Measurements from ENCODE around the gene RNF19B. TPM values are rescaled to one million over a fixed set of nuclear protein-coding genes. Genes with fewer than 3 reads are reported as not detected.
A peak's percentile ranks its signal among the peaks of the same experiment; 100 is the strongest.
"Not testable (repeated sequence)": the region's sequence is repeated elsewhere in the genome, so short reads cannot be mapped to it uniquely, and the experiment has no call there.

Gene RNF19B
- total RNA-seq, 8 experiments from 2014 or later: 6.4 to 26.1 (median 22.3) TPM

DNA sequence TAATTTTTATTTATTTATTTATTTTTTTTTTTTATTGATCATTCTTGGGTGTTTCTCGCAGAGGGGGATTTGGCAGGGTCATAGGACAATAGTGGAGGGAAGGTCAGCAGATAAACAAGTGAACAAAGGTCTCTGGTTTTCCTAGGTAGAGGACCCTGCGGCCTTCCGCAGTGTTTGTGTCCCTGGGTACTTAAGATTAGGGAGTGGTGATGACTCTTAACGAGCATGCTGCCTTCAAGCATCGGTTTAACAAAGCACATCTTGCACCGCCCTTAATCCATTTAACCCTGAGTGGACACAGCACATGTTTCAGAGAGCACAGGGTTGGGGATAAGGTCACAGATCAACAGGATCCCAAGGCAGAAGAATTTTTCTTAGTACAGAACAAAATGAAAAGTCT lies 8.8 kb upstream of the RNF19B start:
- H3K27ac ChIP-seq: peak overlapping the region; percentile 51 to 77

DNA sequence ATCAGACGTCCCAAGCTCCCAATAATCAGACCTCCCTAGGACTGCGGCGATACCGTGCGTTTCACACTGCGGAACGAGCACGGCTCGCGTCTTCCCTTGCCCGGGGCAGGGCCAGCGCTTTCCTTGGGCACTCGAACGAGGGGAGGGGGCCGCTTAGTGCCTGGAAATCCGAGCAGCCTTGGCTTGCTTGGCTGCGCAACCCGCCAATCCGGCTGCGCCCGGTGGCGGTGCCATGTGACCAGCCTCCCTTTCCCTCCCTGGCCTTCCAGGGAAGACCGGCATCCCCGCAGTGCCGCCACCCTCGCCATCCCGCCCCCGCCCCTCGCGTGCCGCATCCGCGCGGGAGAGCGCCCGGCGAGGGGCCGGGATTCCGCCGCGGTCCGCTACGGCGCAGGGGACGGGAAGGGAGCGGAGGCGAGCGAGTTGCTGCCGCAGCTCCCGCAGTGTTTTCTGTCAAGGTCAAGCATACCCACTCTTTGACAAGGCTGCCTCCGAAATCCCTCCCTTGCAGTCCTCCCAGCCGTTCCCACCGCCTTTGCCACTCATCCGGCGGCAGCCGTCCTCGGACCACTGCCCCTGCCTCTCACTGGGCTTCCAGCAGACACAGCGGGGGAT lies 8.3 kb upstream of the RNF19B start:
- in situ Hi-C loops (cut with MboI; ENCODE audit: low pct_unique_long_range_greater_than_20kb in 2 of 9, low sequenced_read_pairs in 9 of 9, unreplicated experiment in 9 of 9): no loop called here
- H3K27ac ChIP-seq: peak overlapping the region; percentile 51 to 77
- H3K4me1 ChIP-seq (replicated peaks in 1 of 2): peaks cover 0 to 4% of the 10 kb centered on the region in 2 donors
- peak; percentile 89 to 98 (median 97) for ATAC-seq (replicated peaks in 6 of 8)
- H3K4me3 ChIP-seq: peak overlapping the region; percentile 29 to 50 (median 33)
- WGBS, 10 experiments: 0 to 24% (median 2%) methylated on average over 2 to 48 of the region's 58 CpGs; no CpG with 5 or more reads in 2 of the 10 experiments

More for the DNA sequence above, 8.8 kb upstream of the RNF19B start:
- WGBS, 10 experiments: 20% methylated on average over 1 of the region's 6 CpGs; no CpG with 5 or more reads in 9 of the 10 experiments
- in situ Hi-C loops (cut with MboI; ENCODE audit: low pct_unique_long_range_greater_than_20kb in 2 of 9, low sequenced_read_pairs in 9 of 9, unreplicated experiment in 9 of 9); H3K4me1 ChIP-seq (replicated peaks in 1 of 2); ATAC-seq (replicated peaks in 6 of 8): not testable (repeated sequence)
- H3K4me3 ChIP-seq: peak overlapping the region; percentile 29 to 50 (median 33)

- 80 to 100% (median 86%) methylated on average over 1 to 3 of the region's 3 CpGs; no CpG with 5 or more reads in 2 of the 10 experiments for WGBS, 10 experiments
- in situ Hi-C loops (cut with MboI; ENCODE audit: low pct_unique_long_range_greater_than_20kb in 2 of 9, low sequenced_read_pairs in 9 of 9, unreplicated experiment in 9 of 9): no loop called here
- Histone ChIP-seq H3K27ac (no peak overlapping the region), H3K4me3 (no peak overlapping the region), H3K4me1 (replicated peaks in 1 of 2) (peaks cover 0 to 4% of the 10 kb centered on the region in 2 donors)
- no peak for ATAC-seq (replicated peaks in 6 of 8)
Measured at GRCh38 chr1:32971576-32971975, 7.0 kb upstream of the RNF19B start.

DNA sequence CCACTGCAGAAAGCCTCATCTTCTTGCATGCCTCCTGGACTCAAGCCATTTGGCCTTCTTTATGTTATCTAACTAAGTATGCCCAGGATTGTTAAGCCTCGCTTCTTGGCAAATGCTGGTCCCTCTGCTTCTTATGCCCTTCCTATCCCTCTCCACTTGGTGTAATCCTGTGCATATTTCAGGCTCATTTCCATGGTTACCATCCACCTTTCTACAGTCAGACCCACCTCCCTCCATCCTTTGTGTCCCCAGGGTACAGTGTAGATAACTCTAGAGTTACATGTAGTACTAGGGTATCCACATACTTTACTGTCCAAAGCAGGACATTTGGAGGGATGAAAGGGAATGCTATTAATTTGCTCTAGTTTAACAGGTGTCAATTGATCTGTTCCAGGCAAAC lies 6.5 kb upstream of the RNF19B start:
- peaks cover 0 to 4% of the 10 kb centered on the region in 2 donors for H3K4me1 ChIP-seq (replicated peaks in 1 of 2)
- in situ Hi-C loops (cut with MboI; ENCODE audit: low pct_unique_long_range_greater_than_20kb in 2 of 9, low sequenced_read_pairs in 9 of 9, unreplicated experiment in 9 of 9): no loop called here
- H3K4me3 ChIP-seq: no peak overlapping the region
- H3K27ac ChIP-seq: no peak overlapping the region
- no peak for ATAC-seq (replicated peaks in 6 of 8)
- 83 to 100% (median 100%) methylated on average over 1 of the region's 1 CpG; no CpG with 5 or more reads in 3 of the 10 experiments for WGBS, 10 experiments

GRCh38 chr1:32969566-32969965 lies 5.0 kb upstream of the RNF19B start:
- no peak overlapping the region for H3K27ac ChIP-seq
- in situ Hi-C loops (cut with MboI; ENCODE audit: low pct_unique_long_range_greater_than_20kb in 2 of 9, low sequenced_read_pairs in 9 of 9, unreplicated experiment in 9 of 9): no loop called here
- peaks cover 2 to 8% of the 10 kb centered on the region in 2 donors for H3K4me1 ChIP-seq (replicated peaks in 1 of 2)
- no peak for ATAC-seq (replicated peaks in 6 of 8)
- H3K4me3 ChIP-seq: no peak overlapping the region

DNA sequence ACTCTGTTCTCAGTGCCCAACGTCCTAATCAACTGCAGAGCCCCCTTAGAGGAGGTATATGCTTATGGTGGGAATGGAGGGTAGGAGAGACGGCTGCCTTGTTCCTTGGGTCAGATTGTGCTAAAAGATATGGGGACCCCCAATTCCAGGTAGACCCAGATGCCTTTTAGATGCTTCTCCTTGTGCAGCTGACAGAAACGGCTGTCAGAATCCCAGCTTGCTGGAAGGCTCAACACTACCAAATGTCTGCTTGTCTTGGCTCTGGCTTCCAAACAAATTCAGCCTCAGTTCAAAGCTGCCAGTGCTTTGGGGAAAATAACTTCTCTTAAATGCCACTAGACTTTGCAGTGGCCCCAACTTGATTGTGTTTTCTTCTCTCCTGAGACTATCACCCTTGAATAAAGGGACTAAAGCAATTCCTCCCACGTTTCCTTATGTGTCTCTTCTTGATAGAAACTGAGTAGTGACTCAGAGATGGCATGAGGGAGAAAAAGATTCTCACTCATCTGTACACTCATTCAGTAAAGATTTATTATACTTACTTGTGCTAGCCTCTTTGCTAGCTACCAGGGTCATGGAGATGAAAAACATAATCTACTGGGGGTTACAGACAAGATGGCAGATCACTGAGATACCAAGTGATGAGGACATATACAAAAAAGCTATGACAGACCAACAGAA lies 3.4 kb upstream of the RNF19B start:
- no peak for ATAC-seq (replicated peaks in 6 of 8)

DNA sequence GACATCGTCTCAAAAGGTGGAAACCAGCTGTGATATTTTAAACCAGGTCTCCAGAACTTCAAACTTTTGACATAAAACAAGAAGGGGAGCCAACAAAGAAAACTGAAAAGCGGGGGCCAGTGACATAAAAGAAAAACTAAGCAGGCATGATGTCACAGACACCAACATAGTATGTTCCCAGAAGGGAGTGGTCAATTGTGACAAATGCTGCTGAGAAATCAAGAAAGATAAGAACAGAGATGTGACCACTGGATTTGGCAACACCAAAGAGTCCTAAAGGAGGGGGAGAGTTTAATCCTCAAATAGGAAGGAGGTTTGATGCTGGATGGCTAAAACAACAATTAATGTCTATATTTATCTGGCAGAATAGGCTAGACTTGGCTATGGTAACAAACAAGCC lies 2.3 kb upstream of the RNF19B start:
- no peak for ATAC-seq (replicated peaks in 6 of 8)
- in situ Hi-C loops (cut with MboI; ENCODE audit: low pct_unique_long_range_greater_than_20kb in 2 of 9, low sequenced_read_pairs in 9 of 9, unreplicated experiment in 9 of 9): no loop called here

More for the DNA sequence above, 3.4 kb upstream of the RNF19B start:
- Histone ChIP-seq H3K4me3 (no peak overlapping the region), H3K4me1 (replicated peaks in 1 of 2) (peaks cover 6 to 9% of the 10 kb centered on the region in 2 donors), H3K27ac (no peak overlapping the region)
- 10 to 80% (median 67%) methylated on average over 1 to 4 of the region's 4 CpGs; no CpG with 5 or more reads in 3 of the 10 experiments for WGBS, 10 experiments
- in situ Hi-C loops (cut with MboI; ENCODE audit: low pct_unique_long_range_greater_than_20kb in 2 of 9, low sequenced_read_pairs in 9 of 9, unreplicated experiment in 9 of 9): no loop called here

GRCh38 chr1:32965251-32965747 lies 690 bp upstream of the RNF19B start:
- H3K27ac ChIP-seq: peak overlapping the region; percentile 22 to 45

More for the DNA sequence above, 2.3 kb upstream of the RNF19B start:
- WGBS, 10 experiments: 57 to 100% (median 86%) methylated on average over 1 to 2 of the region's 2 CpGs; no CpG with 5 or more reads in 1 of the 10 experiments
- no peak overlapping the region for H3K27ac ChIP-seq
- H3K4me1 ChIP-seq (replicated peaks in 1 of 2): peaks cover 14 to 16% of the 10 kb centered on the region in 2 donors
- H3K4me3 ChIP-seq: no peak overlapping the region

GRCh38 chr1:32963746-32964460 lies 706 bp downstream of the RNF19B start:
- H3K4me1 ChIP-seq (replicated peaks in 1 of 2): peaks cover 14 to 18% of the 10 kb centered on the region in 2 donors
- in situ Hi-C loops (cut with MboI; ENCODE audit: low pct_unique_long_range_greater_than_20kb in 2 of 9, low sequenced_read_pairs in 9 of 9, unreplicated experiment in 9 of 9): no loop called here
- 0 to 4% (median 0%) methylated on average over 3 to 11 of the region's 78 CpGs; no CpG with 5 or more reads in 6 of the 10 experiments for WGBS, 10 experiments
- H3K4me3 ChIP-seq: peak overlapping the region; percentile 48 to 81 (median 69)
- ATAC-seq (replicated peaks in 6 of 8): peak; percentile 34 to 65 (median 44)
- peak overlapping the region; percentile 63 to 69 for H3K27ac ChIP-seq

More at GRCh38 chr1:32965251-32965747, 690 bp upstream of the RNF19B start:
- Histone ChIP-seq H3K4me3 (peak overlapping the region; percentile 48 to 81 (median 69)), H3K4me1 (replicated peaks in 1 of 2) (peaks cover 14 to 18% of the 10 kb centered on the region in 2 donors)
- in situ Hi-C loops (cut with MboI; ENCODE audit: low pct_unique_long_range_greater_than_20kb in 2 of 9, low sequenced_read_pairs in 9 of 9, unreplicated experiment in 9 of 9): no loop called here
- no peak for ATAC-seq (replicated peaks in 6 of 8)
- 20 to 82% (median 65%) methylated on average over 1 to 5 of the region's 5 CpGs; no CpG with 5 or more reads in 1 of the 10 experiments for WGBS, 10 experiments

DNA sequence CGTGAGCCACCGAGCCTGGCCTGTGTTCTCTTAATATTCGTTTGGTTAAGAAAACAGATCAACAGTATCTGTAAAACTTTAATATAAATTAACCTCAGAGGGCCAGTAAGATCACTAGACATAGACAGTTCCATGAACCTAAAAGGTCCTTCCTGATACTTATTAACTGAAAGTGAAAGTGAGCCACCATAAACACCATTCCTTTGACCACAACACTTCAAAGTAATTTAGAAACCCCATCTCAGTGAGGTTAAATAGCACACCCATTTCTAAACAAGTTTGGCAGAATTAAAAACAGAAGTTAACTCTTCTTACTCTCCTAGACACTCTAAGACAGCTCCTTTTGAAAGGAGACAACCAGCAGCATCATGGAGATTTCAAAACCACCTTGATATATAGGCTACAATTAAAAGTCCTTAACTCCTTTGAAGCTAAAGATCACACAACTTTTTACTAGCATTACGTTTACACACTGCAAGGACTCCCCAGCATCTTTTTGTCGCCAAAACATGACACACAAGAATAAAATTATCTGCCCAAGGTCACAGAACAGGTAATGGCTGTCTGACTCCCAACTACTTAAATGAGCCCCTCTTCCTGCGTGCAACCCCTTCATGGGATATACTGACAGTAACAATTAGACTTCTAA lies 2.2 kb downstream of the RNF19B start:
- H3K27ac ChIP-seq: no peak overlapping the region

GRCh38 chr1:32960819-32961355 lies 3.7 kb downstream of the RNF19B start:
- H3K4me3 ChIP-seq: no peak overlapping the region
- no peak for ATAC-seq (replicated peaks in 6 of 8)
- in situ Hi-C loops (cut with MboI; ENCODE audit: low pct_unique_long_range_greater_than_20kb in 2 of 9, low sequenced_read_pairs in 9 of 9, unreplicated experiment in 9 of 9): no loop called here
- no peak overlapping the region for H3K27ac ChIP-seq
- peaks cover 14 to 18% of the 10 kb centered on the region in 2 donors for H3K4me1 ChIP-seq (replicated peaks in 1 of 2)
- WGBS, 10 experiments: 20 to 100% (median 75%) methylated on average over 1 to 8 of the region's 8 CpGs; no CpG with 5 or more reads in 1 of the 10 experiments

More for the DNA sequence above, 2.2 kb downstream of the RNF19B start:
- ATAC-seq (replicated peaks in 6 of 8): no peak
- in situ Hi-C loops (cut with MboI; ENCODE audit: low pct_unique_long_range_greater_than_20kb in 2 of 9, low sequenced_read_pairs in 9 of 9, unreplicated experiment in 9 of 9): no loop called here
- peaks cover 14 to 18% of the 10 kb centered on the region in 2 donors for H3K4me1 ChIP-seq (replicated peaks in 1 of 2)
- H3K4me3 ChIP-seq: peak overlapping the region; percentile 48 to 81 (median 69)
- 8 to 80% (median 63%) methylated on average over 1 to 6 of the region's 6 CpGs for WGBS, 10 experiments

- Histone ChIP-seq H3K4me3 (no peak overlapping the region), H3K27ac (no peak overlapping the region), H3K4me1 (replicated peaks in 1 of 2) (peaks cover 13 to 17% of the 10 kb centered on the region in 2 donors)
- in situ Hi-C loops (cut with MboI; ENCODE audit: low pct_unique_long_range_greater_than_20kb in 2 of 9, low sequenced_read_pairs in 9 of 9, unreplicated experiment in 9 of 9): no loop called here
- 20 to 88% (median 73%) methylated on average over 1 to 2 of the region's 2 CpGs; no CpG with 5 or more reads in 2 of the 10 experiments for WGBS, 10 experiments
- no peak for ATAC-seq (replicated peaks in 6 of 8)
Measured at GRCh38 chr1:32960342-32960741, 4.3 kb downstream of the RNF19B start.
